Neuronal stem cell (in vitro differentiated cells): ENCODE results near the gene MRGPRG.

ENCODE experiments used
- DNase-seq: peaks from one replicate; pipeline ENCODE4 v3.0.0-alpha.2; 2013; ENCODE audit warnings: low spot score
- H2AFZ ChIP-seq: one replicate; pipeline ENCODE4 v1.6.1; 2013; ENCODE audit warnings: mild to moderate bottlenecking, low read length, inconsistent platforms
- H2AK5ac ChIP-seq: 2 replicates; pipeline ENCODE4 v1.6.1; 2013; ENCODE audit warnings: low read depth, mild to moderate bottlenecking, inconsistent platforms, low read length, moderate library complexity, mixed read lengths
- H2BK120ac ChIP-seq: 2 replicates; pipeline ENCODE4 v1.6.1; 2013; ENCODE audit warnings: low read depth, mild to moderate bottlenecking, inconsistent platforms, low read length, moderate library complexity, mixed read lengths
- H2BK12ac ChIP-seq: one replicate; pipeline ENCODE4 v1.6.1; 2013; ENCODE audit warnings: low read length, inconsistent platforms
- H2BK15ac ChIP-seq: 2 replicates; pipeline ENCODE4 v1.6.1; 2013; ENCODE audit warnings: mild to moderate bottlenecking, low read length, inconsistent platforms, mixed read lengths
- H2BK5ac ChIP-seq: one replicate; pipeline ENCODE4 v1.6.1; 2013; ENCODE audit warnings: inconsistent platforms, mild to moderate bottlenecking, low read length, moderate library complexity
- H3K14ac ChIP-seq: one replicate; pipeline ENCODE4 v1.6.1; 2013; ENCODE audit warnings: low read length, inconsistent platforms
- H3K18ac ChIP-seq: 2 replicates; pipeline ENCODE4 v1.6.1; 2013; ENCODE audit warnings: low read length, inconsistent platforms
- H3K23ac ChIP-seq: 2 replicates; pipeline ENCODE4 v1.6.1; 2013; ENCODE audit warnings: low read depth, mild to moderate bottlenecking, mixed read lengths, low read length, inconsistent platforms; ENCODE audit not compliant: poor library complexity
- H3K27ac ChIP-seq: replicated peaks from 3 replicates; pipeline ENCODE4 v1.5.1; 2013; ENCODE audit warnings: low read length, inconsistent platforms
- H3K27me3 ChIP-seq, 3 experiments: 2 replicates each; pipeline ENCODE4 v1.6.1; 2013; ENCODE audit warnings: low read length in 3 of 3, mild to moderate bottlenecking in 2 of 3, inconsistent platforms in 1 of 3, low read depth in 1 of 3, mixed read lengths in 1 of 3, moderate library complexity in 1 of 3; ENCODE audit not compliant: control insufficient read depth in 3 of 3, insufficient read depth in 3 of 3
- H3K36me3 ChIP-seq, 2 donors: replicated peaks in 1 of 2; 2 replicates each; pipeline ENCODE4 v1.6.1; 2013; ENCODE audit warnings: low read length in 2 of 2; ENCODE audit not compliant: control insufficient read depth in 2 of 2, insufficient read depth in 2 of 2
- H3K4ac ChIP-seq: 2 replicates; pipeline ENCODE4 v1.6.1; 2013; ENCODE audit warnings: inconsistent platforms, mild to moderate bottlenecking, low read length, moderate library complexity
- H3K4me1 ChIP-seq, 2 donors: 1 replicate in 1 of 2; 2 replicates in 1 of 2; pipeline ENCODE4 v1.6.1; 2013; ENCODE audit warnings: low read length in 2 of 2, low read depth in 1 of 2; ENCODE audit not compliant: control insufficient read depth in 2 of 2, insufficient read depth in 1 of 2
- H3K4me2 ChIP-seq: one replicate; pipeline ENCODE4 v1.6.1; 2013; ENCODE audit warnings: mild to moderate bottlenecking, low read length, inconsistent platforms; ENCODE audit not compliant: insufficient read depth, poor library complexity, severe bottlenecking
- H3K4me3 ChIP-seq, 2 donors: 2 replicates each; pipeline ENCODE4 v1.5.1; 2013; ENCODE audit warnings: low read length in 2 of 2, mild to moderate bottlenecking in 2 of 2, inconsistent platforms in 1 of 2, moderate library complexity in 1 of 2
- H3K79me1 ChIP-seq: one replicate; pipeline ENCODE4 v1.6.1; 2013; ENCODE audit warnings: low read depth, mild to moderate bottlenecking, inconsistent platforms, low read length, moderate library complexity
- H3K9ac ChIP-seq: one replicate; pipeline ENCODE4 v1.6.1; 2013; ENCODE audit warnings: mild to moderate bottlenecking, low read depth, low read length, inconsistent platforms; ENCODE audit not compliant: poor library complexity
- H3K9me3 ChIP-seq, 2 donors: replicated peaks in 1 of 2; 2 replicates each; pipeline versions ENCODE3 to v1.6.1; 2013; ENCODE audit warnings: low read length in 2 of 2, mild to moderate bottlenecking in 2 of 2, inconsistent platforms in 1 of 2, low read depth in 1 of 2, mixed read lengths in 1 of 2, moderate library complexity in 1 of 2; ENCODE audit not compliant: control insufficient read depth in 2 of 2, insufficient read depth in 1 of 2
- H4K8ac ChIP-seq: one replicate; pipeline ENCODE4 v1.6.1; 2013; ENCODE audit warnings: low read depth, mild to moderate bottlenecking, inconsistent platforms, low read length, moderate library complexity
- H4K91ac ChIP-seq: one replicate; pipeline ENCODE4 v1.6.1; 2013; ENCODE audit warnings: low read length, low read depth, mild to moderate bottlenecking, inconsistent platforms; ENCODE audit not compliant: poor library complexity
- WGBS, 2 donors: extraction: QIAGEN DNeasy Blood & Tissue Kit; methylation state at CpG; one replicate each; pipeline ENCODE4 v1.1.7; 2013; ENCODE audit warnings: missing lambda C conversion rate in 2 of 2, mixed read lengths in 1 of 2; ENCODE audit not compliant: insufficient read length in 2 of 2, insufficient replicate concordance in 1 of 2; ENCODE audit errors: extremely low coverage in 2 of 2; 5-methylcytosine and 5-hydroxymethylcytosine counted together

Gene MRGPRG

GRCh38 chr11:3176487-3176886 lies 42.1 kb downstream of the MRGPRG start:
- H4K91ac ChIP-seq, result no peak overlapping the region

GRCh38 chr11:3175194-3175593 lies 43.4 kb downstream of the MRGPRG start:
- no peak overlapping the region for H2BK5ac ChIP-seq
- H3K27ac ChIP-seq, result no peak overlapping the region
- no peak overlapping the region for H2BK15ac ChIP-seq
- H3K14ac ChIP-seq, result no peak overlapping the region
- H4K8ac ChIP-seq, result no peak overlapping the region
- H2BK120ac ChIP-seq, result no peak overlapping the region
- H4K91ac ChIP-seq, result no peak overlapping the region
- no peaks in the 10 kb centered on the region for H3K36me3 ChIP-seq
- H3K4me2 ChIP-seq, result no peak overlapping the region
- peaks cover 6 to 8% of the 10 kb centered on the region in 2 donors for H3K9me3 ChIP-seq
- no peak for DNase-seq
- no peak overlapping the region for H3K9ac ChIP-seq
- no peaks in the 10 kb centered on the region for H3K4me1 ChIP-seq
- no peaks in the 10 kb centered on the region for H3K79me1 ChIP-seq
- H2AK5ac ChIP-seq, result no peak overlapping the region
- H3K18ac ChIP-seq, result no peak overlapping the region
- H3K27me3 ChIP-seq, result peaks cover 0 to 23% (median 0%) of the 10 kb centered on the region in 3 experiments
- H2BK12ac ChIP-seq, result no peak overlapping the region
- H3K23ac ChIP-seq, result no peak overlapping the region
- H3K4ac ChIP-seq, result no peak overlapping the region
- no peak overlapping the region for H2AFZ ChIP-seq
- no peak overlapping the region for H3K4me3 ChIP-seq

More at GRCh38 chr11:3176487-3176886, 42.1 kb downstream of the MRGPRG start:
- Histone ChIP-seq H2AFZ (no peak overlapping the region), H3K18ac (no peak overlapping the region), H2BK120ac (no peak overlapping the region), H3K36me3 (no peaks in the 10 kb centered on the region), H3K4me1 (no peaks in the 10 kb centered on the region), H2BK5ac (no peak overlapping the region), H3K4ac (no peak overlapping the region), H4K8ac (no peak overlapping the region), H3K14ac (no peak overlapping the region), H2BK15ac (no peak overlapping the region), H3K79me1 (no peaks in the 10 kb centered on the region), H3K4me3 (no peak overlapping the region), H3K9me3 (peaks cover 6 to 8% of the 10 kb centered on the region in 2 donors), H3K4me2 (no peak overlapping the region), H3K23ac (no peak overlapping the region), H2BK12ac (no peak overlapping the region), H3K9ac (no peak overlapping the region), H2AK5ac (no peak overlapping the region), H3K27ac (no peak overlapping the region), H3K27me3 (peaks cover 0 to 10% (median 0%) of the 10 kb centered on the region in 3 experiments)
- no peak for DNase-seq

DNA sequence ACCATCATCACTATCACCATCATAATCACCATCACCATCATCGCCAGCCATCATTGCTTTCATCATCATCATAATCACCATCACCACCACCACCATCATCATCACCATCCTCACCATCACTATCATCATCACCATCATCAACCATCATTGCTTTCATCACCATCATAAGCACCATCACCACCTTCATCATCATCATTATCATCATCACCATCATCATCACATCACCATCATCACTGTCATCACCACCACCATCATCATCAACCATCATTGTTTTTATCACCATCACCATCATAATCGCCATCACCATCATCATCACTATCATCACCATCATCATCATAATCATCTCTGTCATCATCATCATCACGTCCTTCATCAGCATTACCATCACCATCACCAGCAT lies 44.2 kb downstream of the MRGPRG start:
- no peak overlapping the region for H3K27ac ChIP-seq
- peak overlapping the region; percentile 75 for H3K9ac ChIP-seq
- H3K27me3 ChIP-seq, result peaks cover 0 to 31% (median 0%) of the 10 kb centered on the region in 3 experiments
- H3K4me3 ChIP-seq, result no peak overlapping the region
- 100% methylated on average over 3 of the region's 3 CpGs; no CpG with 5 or more reads in 1 of the 2 donors for WGBS, 2 donors
- H2AK5ac ChIP-seq, result no peak overlapping the region
- no peak for DNase-seq
- no peak overlapping the region for H4K8ac ChIP-seq
- no peaks in the 10 kb centered on the region for H3K79me1 ChIP-seq
- H2BK15ac ChIP-seq, result no peak overlapping the region
- H2AFZ ChIP-seq, result no peak overlapping the region
- H4K91ac ChIP-seq, result no peak overlapping the region
- H3K14ac ChIP-seq, result no peak overlapping the region
- no peak overlapping the region for H2BK120ac ChIP-seq
- H3K36me3 ChIP-seq, result no peaks in the 10 kb centered on the region
- H3K4me2 ChIP-seq, result no peak overlapping the region
- H3K4ac ChIP-seq, result no peak overlapping the region
- H3K18ac ChIP-seq, result no peak overlapping the region
- H2BK5ac ChIP-seq, result no peak overlapping the region
- H3K23ac ChIP-seq, result no peak overlapping the region
- peaks cover 1 to 5% of the 10 kb centered on the region in 2 donors for H3K4me1 ChIP-seq
- no peak overlapping the region for H2BK12ac ChIP-seq
- H3K9me3 ChIP-seq, result peaks cover 6 to 8% of the 10 kb centered on the region in 2 donors

- Histone ChIP-seq H3K4ac (no peak overlapping the region), H2BK5ac (no peak overlapping the region), H2AK5ac (no peak overlapping the region), H2BK120ac (no peak overlapping the region), H3K9ac (peak overlapping the region; percentile 9), H2BK12ac (no peak overlapping the region), H3K23ac (no peak overlapping the region), H3K36me3 (no peaks in the 10 kb centered on the region), H2AFZ (no peak overlapping the region), H3K4me1 (peaks cover 6 to 10% of the 10 kb centered on the region in 2 donors), H3K4me3 (peak overlapping the region in 1 of 2 donors; percentile 55), H4K8ac (no peak overlapping the region), H3K18ac (no peak overlapping the region), H3K79me1 (no peaks in the 10 kb centered on the region), H3K27ac (no peak overlapping the region), H2BK15ac (no peak overlapping the region), H3K14ac (no peak overlapping the region), H3K27me3 (peaks cover 0 to 37% (median 4%) of the 10 kb centered on the region in 3 experiments), H3K4me2 (no peak overlapping the region), H3K9me3 (peaks cover 6 to 8% of the 10 kb centered on the region in 2 donors), H4K91ac (no peak overlapping the region)
- 100% methylated on average over 1 of the region's 2 CpGs for WGBS, 2 donors
- no peak for DNase-seq
Observed at GRCh38 chr11:3173795-3174194, 44.8 kb downstream of the MRGPRG start.
